ENCODE measurements around the gene ATP2C2. TPM values are rescaled to one million over a fixed set of nuclear protein-coding genes. Genes with fewer than 3 reads are reported as not detected.
"Not testable (repeated sequence)": the region's sequence is repeated elsewhere in the genome, so short reads cannot be mapped to it uniquely, and the experiment has no call there.

The ATP2C2 gene
- polyA plus RNA-seq, 10 donors, result 0.27 to 1.9 (median 0.44) TPM

DNA sequence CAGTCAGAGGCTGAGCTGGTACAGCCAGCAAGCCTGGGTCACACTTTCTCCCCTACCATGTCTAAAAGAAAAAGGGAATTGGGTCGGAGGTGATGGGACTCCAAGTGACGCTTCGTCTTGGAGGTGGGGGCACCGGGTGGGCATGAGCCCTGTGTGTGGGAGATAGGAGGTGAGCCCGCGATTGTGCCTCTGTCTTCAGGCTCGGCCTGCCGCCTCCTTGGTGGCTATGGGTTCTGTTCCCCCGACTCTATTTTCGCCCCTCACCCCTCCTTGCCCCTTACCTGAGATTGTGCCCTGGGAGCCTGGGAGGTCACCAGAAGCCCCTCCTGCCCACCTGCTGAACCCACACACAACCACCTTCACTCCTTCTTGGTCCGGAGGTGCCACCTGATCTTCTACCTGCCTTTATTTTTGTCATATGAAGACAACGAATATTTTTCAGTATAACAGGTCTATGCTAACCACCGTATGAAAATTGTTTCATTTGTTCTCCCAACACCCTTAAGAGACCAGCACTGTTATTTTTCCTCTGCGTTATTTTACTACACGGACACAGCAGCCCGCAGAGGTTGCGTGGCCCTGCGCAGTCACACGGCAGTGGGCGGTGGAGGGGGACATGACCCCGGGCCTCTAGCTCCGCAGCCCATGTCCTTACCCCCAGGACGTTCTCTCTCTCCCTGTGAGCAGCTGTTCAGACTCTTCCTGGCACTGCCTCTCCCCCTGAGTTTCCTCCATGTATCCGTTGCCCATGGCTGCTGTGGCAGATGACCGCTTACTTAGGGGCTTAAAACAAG, 49.9 kb downstream of the ATP2C2 start:
- no peak for DNase-seq

DNA sequence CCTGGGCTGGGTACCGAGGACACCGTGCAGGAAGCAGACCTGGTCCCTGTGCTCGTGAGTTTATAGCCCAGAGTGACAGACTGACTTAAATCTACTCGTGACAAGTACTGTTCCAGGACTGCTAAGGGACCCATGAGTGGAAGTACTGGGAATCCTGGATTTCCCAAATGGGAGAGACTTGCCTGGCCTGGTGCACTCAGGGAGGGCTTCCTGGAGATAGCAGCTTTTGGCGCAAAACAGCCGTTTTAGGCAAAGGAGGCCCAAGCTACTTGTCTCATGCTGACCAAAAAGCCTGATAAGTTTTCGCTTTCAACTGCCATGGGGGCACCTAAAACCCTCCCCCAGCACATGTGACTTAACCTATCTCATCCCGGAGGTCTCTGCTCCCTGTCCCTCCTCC, 51.4 kb downstream of the ATP2C2 start:
- DNase-seq, result no peak

DNA sequence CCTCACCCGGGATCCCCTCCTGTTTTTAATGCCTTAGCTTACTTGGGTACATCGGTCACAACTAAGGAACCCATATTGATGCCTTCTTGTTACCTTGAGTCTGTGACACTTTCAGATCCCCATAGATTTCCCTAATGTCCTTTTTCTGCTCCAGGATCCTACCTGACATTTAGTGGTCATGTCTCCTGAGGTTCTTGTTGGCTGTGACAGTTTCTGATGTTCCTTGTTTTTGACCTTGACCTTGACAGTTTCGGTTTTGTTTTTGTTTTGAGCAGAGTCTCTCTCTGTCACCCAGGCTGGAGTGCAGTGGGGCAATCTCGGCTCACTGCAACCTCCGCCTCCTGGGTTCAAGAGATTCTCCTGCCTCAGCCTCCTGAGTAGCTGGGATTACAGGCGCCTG, 52.2 kb downstream of the ATP2C2 start:
- not testable (repeated sequence) for DNase-seq

DNA sequence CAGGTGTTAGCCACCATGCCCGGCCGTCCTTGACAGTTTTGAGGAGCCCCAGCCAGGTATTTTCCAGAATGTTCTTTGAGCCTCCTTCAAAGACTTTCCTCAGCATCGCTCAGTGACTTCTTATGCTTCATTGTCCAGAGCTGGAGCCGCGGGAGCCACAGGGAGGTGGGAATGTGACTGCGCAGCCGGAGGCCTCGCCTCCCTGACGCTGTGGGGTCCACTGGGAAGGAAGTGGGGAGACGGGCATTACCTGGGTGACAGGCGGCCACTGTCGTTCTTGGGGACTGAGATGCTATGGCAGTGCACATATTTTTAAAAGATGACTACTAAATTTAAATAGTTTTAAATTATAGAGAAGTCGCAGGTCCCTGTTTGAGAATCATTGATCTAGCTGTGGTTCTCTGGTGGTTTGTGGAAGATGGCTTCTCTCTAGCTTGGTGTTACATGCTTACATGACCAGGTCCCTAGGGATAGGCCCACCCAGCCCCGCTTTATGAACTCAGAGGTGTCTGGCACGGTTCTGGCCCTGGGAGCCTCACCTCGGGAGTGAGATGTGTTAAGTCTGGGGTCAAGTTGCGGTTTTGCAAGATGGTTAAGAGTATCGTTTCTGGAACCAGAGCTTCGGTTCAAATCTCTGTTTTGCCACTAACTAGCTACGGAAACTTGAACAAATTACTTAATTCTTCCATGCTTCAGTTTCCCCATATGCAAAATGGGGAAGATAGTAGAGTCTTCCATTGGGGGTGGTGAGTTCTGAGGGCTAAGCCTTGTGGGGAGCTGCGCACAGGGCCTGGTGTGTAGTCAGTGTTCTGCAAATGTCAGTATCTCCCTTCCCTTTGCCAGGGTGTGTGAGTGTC, 53.0 kb downstream of the ATP2C2 start:
- no peak for DNase-seq

DNA sequence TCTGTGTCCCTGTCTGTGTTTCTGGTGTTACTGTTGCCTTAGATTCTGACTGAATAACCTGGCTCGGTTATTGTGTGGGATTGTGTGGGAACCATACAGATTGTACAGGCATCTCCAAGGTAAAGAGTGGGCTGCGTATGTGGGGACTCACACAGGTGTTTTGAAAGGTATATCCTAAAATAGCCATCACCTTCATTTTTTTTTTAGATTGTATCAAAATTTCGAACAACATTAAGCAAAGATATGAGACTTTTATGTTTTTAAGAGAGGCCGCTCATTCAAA, 53.5 kb downstream of the ATP2C2 start:
- no peak for DNase-seq

DNA sequence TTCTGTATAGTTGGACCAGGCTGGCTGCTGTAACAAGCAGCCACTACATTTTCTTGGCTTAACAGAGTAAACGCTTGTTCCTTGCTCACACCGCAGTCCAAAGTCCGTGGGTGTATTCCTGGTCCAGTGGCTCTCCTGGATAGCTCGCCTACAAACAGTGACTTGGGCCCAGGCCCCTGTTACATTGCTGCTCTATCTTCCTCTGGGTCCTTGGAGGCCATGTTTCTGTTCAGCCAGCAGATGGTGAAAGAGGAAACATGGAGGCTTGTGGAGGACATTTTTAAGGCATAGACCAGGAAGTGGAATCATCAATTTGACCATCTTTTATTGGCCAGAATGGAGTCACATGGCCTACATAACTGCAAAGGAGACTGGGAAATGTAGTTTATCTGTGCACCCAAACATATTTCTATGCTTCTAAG, 55.1 kb downstream of the ATP2C2 start:
- DNase-seq, result no peak

DNA sequence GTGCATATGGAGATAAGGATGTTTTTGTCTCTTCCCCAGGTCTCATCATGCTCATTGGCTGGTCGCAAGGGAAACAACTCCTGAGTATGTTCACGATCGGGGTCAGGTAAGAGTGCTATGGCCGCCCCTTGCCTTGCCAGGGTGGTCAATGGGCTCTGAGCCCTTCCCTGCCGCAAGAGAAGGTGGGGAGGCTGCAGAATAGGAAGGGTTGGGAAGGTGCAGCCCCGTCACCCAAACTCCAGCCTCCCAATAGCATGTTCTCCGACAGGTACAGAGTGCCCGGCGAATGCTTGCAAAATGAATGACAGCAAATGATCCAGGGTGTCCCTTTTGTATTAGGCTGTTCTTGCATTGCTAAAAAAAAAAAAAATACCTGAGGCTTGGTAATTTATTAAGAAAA, 57.4 kb downstream of the ATP2C2 start:
- DNase-seq, result no peak

DNA sequence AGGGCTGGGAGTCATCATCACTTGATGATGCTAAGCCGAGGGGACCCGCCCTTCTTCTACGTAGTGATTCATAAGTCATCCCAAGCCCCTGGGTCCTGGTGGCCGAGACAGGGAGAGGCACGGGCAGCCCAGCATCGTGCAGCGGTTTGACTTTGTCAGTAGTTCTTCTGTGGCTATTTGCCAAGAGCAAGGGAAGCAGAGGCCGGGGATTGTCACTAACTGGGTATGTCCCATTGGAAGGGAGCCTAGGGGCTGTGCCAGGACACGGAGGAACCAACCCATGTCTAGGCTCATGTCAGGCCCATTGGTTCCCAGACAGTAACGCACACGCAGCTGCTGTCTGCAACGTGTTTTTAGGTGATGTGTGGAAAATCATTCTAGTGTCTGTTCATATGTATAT, 58.5 kb downstream of the ATP2C2 start:
- no peak for DNase-seq

DNA sequence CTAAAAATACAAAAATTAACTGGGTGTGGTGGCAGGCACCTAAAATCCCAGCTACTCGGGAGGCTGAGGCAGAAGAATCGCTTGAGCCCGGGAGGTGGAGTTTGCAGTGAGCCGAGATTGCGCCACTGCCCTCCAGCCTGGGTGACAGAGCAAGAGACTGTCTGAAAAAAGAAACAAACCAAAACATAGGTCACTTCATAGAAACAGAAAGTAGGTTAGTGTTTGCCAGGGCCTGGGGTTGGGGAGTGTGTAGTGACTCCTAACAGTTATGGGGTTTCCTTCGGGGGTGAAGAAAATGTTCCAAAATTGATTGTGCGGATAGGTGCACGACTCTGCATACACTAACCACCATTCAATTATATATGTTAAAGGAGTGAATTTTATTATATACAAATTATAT, 59.2 kb downstream of the ATP2C2 start:
- no peak for DNase-seq

DNA sequence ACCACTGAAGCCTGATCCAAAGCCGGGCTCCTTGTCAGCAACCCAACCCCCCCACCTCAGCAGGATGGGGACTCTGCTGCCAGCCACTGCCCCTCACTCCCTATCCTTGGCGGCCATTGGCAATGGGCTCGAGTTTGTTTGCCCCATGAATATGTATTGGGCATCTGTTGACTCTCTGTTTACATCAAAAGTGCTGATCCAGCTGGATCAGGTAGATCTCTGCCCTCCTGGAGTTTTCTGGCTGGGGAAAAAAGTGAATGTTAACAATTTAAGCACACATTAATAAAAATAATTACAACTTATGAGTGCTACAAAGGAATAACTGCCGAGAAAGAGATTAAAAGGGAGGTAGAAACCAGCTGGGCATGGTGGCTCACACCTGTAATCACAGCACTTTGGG, 62.5 kb downstream of the ATP2C2 start:
- DNase-seq, result no peak

DNA sequence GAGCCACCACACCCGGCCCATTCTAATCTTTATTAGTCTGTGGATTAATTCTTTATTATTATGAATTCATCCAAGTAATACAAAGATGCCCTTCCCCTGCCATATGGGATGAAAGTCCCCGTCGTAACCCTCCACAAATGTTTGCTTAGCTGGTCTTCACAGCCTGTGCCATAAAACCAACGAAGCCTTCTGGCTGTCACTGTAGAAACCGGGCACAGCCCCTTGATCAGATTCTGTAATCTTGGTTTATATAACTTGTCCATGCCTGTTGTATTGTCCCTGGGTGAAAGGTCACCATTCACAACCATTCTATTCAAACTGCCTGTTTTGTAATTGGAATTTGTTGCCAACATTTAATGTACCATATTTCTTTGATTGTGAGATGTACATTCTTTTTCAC, 66.5 kb downstream of the ATP2C2 start:
- DNase-seq, result no peak

DNA sequence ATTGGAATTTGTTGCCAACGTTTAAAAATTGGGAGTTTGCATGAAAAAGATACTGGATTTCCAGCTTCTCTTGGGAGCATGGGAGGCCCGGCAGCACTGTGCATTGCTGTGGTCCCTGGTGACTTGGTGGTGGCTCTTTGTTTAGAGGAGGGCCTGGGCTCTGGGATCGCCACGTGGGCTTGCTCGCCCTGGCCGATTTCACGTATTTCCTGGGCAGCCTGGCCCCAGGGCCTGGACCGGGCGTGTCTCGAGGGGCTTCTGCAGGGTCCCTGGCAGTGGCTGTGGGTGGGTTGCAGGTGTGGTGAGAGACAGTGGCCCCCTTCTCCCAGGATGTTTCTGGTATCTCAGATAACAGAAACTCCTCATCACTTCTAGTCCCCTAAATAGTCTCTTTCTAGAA, 67.9 kb downstream of the ATP2C2 start:
- no peak for DNase-seq

DNA sequence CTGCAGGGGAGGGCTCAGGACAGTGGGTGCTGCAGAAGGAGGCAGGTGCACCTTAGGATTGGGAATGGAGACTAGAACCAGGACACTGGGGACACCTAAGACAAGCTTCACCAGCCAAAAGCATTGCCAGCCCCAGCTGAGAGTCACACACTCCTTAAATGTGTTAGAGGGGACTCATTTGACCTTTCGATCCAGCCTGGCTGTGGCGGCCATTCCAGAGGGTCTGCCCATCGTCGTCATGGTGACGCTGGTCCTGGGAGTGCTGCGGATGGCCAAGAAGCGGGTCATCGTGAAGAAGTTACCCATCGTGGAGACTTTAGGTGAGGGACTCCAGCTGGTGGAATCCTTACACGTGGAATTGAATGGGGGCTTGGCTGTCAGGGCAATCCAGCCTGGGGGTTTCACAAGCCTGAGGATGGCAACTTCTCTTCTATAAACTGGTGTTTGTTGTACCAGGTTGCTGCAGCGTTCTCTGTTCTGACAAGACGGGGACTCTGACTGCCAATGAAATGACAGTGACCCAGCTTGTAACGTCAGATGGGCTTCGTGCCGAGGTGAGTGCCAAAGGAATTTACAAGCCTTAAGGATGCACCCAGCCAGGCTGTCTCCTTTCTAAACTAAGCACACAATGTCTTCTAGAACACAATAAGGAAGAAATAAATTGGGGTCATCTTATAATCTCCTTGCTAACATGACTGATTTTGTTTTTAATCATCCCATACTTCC, 70.8 kb downstream of the ATP2C2 start:
- DNase-seq, result no peak

DNA sequence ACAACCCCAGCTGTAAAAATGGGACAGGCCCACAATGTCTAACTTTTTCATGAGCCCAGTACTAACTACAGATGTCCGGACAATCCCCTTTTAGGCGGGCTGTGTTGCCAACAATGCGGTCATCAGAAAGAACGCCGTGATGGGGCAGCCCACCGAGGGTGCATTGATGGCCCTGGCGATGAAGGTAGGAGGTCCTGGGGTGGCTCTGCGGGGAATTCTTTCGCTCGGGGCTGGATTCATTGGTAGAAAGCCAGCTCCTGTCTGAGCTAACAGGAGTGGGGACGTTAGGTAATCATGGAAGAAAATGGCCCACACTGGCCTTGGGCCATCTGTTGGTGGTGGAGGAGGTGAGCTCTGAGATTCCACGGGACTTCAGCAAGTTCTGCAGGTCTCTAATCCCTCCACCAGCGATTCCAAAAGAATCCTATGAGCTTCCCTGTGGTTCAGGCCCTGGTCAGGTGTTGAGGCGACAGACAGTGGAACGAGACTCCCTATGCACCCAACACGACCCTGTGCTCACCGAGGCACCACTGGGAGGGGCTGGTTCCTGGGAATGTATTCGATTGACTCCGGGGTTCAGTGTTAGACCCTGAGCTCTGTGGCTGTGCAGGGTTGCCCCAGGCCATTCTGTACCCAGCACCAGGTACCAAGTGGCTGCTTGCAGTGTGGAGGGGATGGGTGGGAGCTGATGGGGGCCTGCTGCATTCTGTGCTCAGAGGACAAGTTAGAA, 74.2 kb downstream of the ATP2C2 start:
- no peak for DNase-seq

DNA sequence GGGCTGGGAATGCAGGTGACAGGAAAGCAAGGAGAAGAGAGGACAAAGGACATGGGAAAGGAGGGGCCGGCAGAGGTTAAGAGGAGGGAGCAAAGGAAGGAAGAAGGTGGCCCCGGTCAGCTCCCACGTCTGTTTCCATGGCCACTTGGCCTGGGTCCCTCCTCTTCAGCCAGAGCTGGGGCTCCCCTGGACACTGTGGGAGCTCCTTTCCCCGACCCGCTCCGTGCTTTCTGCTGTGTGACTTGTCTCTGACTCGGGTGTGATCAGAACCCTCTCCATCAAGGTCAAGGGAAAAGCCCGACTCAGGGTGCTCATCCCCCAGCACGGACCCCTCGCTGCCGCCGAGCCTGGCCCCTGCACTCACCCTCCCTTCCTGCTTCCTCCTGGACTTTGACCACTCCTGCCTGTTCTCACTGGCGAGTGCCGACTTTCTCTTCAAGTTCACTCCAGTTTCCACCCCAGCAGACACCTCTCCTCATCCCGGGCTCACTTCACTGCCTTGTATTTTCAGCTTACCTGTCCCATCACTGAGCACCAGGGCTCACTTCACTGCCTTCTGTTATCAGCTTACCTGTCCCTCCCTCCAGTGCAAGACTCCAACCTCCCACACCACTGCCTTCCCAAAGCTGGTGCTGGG, 74.9 kb downstream of the ATP2C2 start:
- no peak for DNase-seq

DNA sequence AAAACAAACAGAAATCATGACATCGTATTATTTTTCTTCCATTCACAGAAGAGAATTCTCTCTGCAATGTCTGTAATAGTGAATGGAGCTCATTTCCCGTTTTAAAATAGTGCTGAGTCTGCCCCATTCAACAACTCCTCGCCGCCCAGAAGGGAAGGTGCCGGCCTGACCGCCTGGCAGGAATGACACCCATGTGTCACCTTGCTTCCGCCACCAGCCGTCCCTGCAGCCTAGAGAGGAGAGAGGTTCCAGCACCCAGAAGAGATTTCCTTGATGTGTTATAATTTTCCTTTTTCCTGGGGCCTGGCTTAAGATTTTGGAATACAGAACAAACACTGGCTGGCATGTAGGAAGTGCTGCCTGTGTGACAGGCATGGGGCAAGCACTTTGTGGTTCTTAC, 76.1 kb downstream of the ATP2C2 start:
- no peak for DNase-seq

DNA sequence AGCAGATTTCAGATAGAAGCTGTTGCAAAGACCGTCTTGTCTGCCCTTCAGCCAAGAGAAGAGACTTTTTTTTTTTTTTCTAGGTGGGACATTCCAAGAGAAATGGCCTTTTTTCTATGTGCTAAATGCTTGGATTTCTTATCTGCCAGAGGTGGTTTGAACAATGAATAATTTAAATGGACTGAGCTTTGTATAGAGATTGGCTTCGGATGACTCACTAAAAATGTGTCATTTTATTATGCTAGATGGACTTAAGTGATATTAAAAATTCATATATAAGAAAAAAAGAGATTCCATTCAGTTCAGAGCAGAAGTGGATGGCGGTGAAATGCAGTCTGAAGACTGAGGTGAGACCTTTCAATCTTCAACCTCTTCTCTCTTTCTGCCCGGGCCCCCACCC, 77.7 kb downstream of the ATP2C2 start:
- DNase-seq, result no peak

DNA sequence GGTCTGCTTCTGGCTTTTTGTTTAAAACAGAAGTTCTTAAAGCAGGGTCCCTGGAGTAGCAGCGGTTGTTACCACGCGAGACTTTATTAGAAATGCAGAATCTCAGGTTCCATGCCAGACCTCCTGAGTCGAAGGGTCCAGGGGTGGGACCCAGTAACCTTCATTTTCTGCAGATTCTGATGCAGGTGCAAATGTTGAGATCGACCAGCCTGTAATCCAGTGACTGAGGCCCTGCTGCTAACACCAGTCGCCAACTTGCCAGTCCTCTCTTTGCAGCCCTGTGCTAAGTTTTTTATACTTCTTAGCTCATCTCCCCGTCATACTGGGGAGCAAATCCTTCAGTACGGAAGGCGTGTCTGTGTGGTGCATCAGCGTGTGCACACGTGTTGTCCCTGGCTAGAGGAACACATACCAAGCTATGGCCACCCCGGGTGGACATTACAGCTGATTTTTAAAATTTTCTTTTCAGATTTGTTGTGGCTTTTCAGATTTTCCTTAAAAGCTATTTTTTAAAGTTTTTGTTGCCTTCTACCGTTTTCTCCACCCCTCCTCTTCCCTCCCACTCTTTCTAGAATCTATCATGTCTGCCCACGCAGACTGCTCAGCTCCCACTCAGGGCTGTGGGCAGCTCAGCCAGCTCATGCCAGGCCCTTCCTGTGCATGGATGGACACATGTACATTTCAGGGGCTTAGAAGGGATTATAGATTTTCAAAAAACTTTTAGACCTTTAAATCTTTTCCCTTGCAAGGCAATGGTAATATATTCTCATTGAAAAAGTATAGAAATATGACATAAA, 78.5 kb downstream of the ATP2C2 start:
- DNase-seq, result no peak

DNA sequence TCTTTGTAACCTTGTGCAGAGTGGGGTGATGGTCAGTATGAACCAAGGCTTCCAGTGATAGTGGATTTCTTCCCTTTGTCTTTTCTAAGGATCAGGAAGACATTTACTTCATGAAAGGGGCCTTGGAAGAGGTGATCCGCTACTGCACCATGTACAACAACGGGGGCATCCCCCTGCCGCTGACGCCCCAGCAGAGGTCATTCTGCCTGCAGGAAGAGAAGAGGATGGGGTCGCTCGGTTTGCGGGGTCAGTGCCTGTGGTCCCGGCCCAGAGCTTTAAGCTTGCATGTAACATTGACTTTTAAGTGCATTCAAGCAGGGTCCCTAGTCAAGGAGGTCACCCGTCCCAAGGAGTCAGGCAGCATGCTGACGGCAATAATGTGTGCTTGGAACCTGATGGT, 80.1 kb downstream of the ATP2C2 start:
- DNase-seq, result no peak

Data from muscle of back (tissue), 11 donors.